ENCODE measurements around the gene MAP3K14. TPM values are rescaled to one million over a fixed set of nuclear protein-coding genes. Genes with fewer than 3 reads are reported as not detected.

MAP3K14 gene
- total RNA-seq, 4 donors from 2014 or later = 9.6 to 14.4 (median 11.9) TPM

DNA sequence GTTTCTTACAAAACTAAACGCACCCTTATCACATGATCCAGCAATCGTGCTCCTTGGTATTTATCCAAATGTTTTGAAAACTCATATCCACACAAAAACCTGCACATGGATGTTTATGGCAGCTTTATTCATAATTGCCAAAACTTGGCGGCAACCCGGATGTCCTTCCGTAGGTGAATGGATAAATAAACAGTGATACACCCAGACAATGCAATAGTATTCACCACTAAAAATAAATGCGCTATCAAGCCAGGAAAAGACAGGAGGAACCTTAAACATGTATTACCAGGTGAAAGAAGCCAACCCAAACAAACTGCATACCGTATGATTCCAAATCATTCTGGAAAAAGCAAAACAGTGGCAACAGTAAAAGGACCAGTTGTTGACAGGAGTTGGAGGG is 64.9 kb downstream of the MAP3K14 start:
- Histone ChIP-seq H3K9me3 (no peaks in the 10 kb centered on the region), H3K27ac (no peak overlapping the region), H3K4me1 (peaks cover 22% of the 10 kb centered on the region), H3K36me3 (no peaks in the 10 kb centered on the region), H3K27me3 (no peaks in the 10 kb centered on the region), H3K4me3 (no peak overlapping the region)
- WGBS = 60% methylated on average over 7 of the region's 7 CpGs
- no peak for DNase-seq (ENCODE audit: low spot score in 2 of 2)
- TF ChIP-seq, protein P1, sequence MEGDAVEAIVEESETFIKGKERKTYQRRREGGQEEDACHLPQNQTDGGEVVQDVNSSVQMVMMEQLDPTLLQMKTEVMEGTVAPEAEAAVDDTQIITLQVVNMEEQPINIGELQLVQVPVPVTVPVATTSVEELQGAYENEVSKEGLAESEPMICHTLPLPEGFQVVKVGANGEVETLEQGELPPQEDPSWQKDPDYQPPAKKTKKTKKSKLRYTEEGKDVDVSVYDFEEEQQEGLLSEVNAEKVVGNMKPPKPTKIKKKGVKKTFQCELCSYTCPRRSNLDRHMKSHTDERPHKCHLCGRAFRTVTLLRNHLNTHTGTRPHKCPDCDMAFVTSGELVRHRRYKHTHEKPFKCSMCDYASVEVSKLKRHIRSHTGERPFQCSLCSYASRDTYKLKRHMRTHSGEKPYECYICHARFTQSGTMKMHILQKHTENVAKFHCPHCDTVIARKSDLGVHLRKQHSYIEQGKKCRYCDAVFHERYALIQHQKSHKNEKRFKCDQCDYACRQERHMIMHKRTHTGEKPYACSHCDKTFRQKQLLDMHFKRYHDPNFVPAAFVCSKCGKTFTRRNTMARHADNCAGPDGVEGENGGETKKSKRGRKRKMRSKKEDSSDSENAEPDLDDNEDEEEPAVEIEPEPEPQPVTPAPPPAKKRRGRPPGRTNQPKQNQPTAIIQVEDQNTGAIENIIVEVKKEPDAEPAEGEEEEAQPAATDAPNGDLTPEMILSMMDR (IDR thresholded peaks at IDR 0.05) = no peak
- TF ChIP-seq POLR2AphosphoS5 (IDR thresholded peaks at IDR 0.05) = no peak
- no peak for TF ChIP-seq POLR2A (IDR thresholded peaks at IDR 0.05)
- no peak for TF ChIP-seq EP300 (IDR thresholded peaks at IDR 0.05)

DNA sequence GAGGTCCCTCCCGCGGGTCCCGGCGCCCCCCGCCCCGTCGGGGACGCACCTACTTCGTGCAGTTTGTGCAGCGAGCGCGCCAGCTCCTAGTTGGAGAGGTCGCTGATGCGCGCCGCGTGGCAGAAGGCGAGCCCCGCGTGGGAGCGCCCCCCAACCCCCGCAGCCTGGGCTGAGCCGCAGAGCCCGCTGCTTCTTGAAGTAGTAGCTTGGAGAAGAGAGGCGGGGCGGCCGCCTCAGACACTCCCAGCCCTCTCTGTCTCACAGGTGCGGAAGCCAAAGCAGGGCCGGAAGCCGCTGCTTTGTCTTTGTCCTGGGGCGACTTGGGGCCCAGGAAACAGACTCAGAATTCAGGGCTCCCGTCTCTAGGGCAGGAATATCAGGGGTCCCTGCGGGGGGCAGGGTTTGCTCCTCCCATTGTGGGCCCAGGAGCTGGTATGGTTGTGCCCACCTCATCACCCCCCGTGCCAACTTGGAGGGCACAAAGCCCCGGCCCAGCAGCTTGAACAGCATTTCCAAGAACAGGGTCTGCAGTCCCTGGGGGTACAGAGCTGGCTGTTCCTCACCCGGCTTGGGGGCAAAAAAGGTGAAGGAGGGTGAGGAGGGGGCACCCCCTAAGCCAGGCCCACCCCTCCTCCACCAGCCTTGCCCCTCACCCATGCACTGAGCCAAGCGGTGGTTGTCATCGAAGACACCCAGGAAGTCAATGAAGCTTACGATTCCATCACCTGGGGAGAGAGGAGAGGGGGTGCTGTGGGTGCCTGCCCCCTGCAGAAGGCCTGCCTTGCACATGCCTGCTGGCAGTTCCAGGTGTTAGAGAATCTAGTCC is 68.5 kb downstream of the MAP3K14 start:
- WGBS = 53% methylated on average over 8 of the region's 39 CpGs
- H3K4me1 ChIP-seq = peaks cover 28% of the 10 kb centered on the region
- no peak for TF ChIP-seq POLR2AphosphoS5 (IDR thresholded peaks at IDR 0.05)
- TF ChIP-seq EP300 (IDR thresholded peaks at IDR 0.05) = no peak
- TF ChIP-seq, protein P1 (IDR thresholded peaks at IDR 0.05) = no peak
- TF ChIP-seq POLR2A (IDR thresholded peaks at IDR 0.05) = no peak
- H3K36me3 ChIP-seq = peaks cover 20% of the 10 kb centered on the region
- peak overlapping the region; percentile 64 for H3K4me3 ChIP-seq
- no peak for DNase-seq (ENCODE audit: low spot score in 2 of 2)
- H3K27me3 ChIP-seq = no peaks in the 10 kb centered on the region
- peak overlapping the region; percentile 81 for H3K27ac ChIP-seq
- H3K9me3 ChIP-seq = no peaks in the 10 kb centered on the region

DNA sequence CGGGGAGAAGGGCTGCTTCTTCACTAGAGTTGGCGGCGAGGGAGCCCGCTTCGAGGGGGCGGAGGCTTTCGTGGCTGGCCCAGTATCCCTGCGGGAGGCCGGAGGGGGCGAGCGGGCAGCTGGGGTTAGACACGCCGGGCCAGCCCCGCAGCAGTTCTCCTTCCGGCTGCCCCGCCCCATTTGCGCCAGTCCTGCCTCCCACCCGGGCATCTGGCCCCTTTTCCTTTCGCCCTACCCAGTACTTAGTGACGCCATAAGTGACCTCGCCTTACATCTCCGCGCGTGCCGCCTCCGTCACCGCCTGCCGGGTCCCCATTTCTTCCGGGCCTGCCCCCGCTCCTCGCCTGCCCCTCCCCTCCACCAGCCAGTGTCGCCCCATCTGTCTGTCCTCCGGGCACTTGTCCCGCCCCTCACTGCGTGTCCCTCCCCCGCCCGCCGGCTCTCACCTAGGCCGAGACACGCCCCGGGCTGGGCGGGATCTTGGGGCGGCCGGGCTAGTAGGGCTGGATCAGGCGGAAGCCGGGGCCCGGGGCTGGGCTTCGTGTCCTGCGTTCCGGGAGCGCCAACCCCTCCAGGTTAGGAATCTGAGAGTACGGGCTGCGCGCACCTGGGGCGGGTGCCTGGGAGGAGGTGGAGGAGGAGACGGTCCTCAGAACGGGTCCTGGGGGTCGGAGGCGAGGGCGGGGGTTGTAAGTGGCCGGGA is 69.2 kb downstream of the MAP3K14 start:
- under 1% methylated on average over 20 of the region's 61 CpGs for WGBS
- peaks cover 28% of the 10 kb centered on the region for H3K4me1 ChIP-seq
- H3K36me3 ChIP-seq = peaks cover 20% of the 10 kb centered on the region
- H3K4me3 ChIP-seq = peak overlapping the region; percentile 64
- no peaks in the 10 kb centered on the region for H3K9me3 ChIP-seq
- no peaks in the 10 kb centered on the region for H3K27me3 ChIP-seq
- TF ChIP-seq, protein P1 (IDR thresholded peaks at IDR 0.05) = no peak
- TF ChIP-seq EP300 (IDR thresholded peaks at IDR 0.05) (no peak), POLR2A (IDR thresholded peaks at IDR 0.05) (no peak), POLR2AphosphoS5 (IDR thresholded peaks at IDR 0.05) (no peak)
- peak overlapping the region; percentile 81 for H3K27ac ChIP-seq
- DNase-seq (ENCODE audit: low spot score in 2 of 2) = peak; percentile 93 to 95

DNA sequence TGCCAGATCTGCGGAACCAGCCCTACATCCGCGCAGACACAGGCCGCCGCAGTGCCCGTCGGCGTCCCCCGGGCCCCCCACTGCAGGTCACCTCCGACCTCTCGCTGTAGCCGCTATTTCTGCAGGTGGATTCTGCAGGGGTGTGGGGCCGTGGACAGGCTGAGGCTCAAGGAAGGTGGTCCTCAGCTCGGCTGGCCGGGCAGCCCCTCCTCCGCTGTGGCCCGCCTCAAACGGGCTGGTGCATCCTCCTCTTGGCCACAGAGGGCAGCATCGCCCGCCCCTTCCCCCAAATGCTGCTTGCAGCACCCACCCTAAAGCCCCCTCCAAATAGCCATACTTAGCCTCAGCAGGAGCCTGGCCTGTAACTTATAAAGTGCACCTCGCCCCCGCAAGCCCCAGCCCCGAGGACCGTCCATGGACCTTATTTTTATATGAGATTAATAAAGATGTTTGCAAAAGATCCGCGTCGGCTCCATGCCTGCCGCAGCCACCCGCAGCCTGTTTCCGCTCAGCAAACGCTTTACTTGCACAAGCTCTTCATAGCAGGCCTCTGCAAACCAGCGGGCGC is 69.9 kb downstream of the MAP3K14 start:
- TF ChIP-seq POLR2A (IDR thresholded peaks at IDR 0.05) = no peak
- TF ChIP-seq, protein P1 (IDR thresholded peaks at IDR 0.05) = peak in 1 of 2 donors; percentile 38
- peak overlapping the region; percentile 64 for H3K4me3 ChIP-seq
- H3K4me1 ChIP-seq = peaks cover 31% of the 10 kb centered on the region
- DNase-seq (ENCODE audit: low spot score in 2 of 2) = no peak
- WGBS = 8% methylated on average over 16 of the region's 33 CpGs
- peaks cover 24% of the 10 kb centered on the region for H3K36me3 ChIP-seq
- no peaks in the 10 kb centered on the region for H3K9me3 ChIP-seq
- H3K27me3 ChIP-seq = no peaks in the 10 kb centered on the region
- peak overlapping the region; percentile 81 for H3K27ac ChIP-seq

DNA sequence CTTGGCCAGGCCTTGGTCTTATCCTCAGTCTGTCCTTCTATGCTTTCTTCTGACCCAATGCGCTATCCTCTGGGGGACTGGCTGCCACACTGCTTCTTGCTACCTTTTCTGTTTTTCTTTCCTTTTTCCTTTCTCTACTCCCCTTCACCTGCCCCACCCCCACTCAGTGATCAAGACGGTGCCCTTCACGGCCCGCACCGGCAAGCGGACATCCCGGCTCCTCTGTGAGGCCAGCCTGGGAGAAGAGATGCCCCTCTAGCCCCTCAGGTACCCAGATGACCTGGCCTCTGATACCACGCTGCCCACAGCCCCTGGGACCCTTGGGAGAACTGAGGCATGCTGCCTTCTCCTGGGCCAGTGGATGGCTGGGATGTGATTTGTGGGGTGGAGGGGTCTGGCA is 70.5 kb downstream of the MAP3K14 start:
- no peak for DNase-seq (ENCODE audit: low spot score in 2 of 2)
- no peak overlapping the region for H3K27ac ChIP-seq
- 82% methylated on average over 8 of the region's 8 CpGs for WGBS
- peaks cover 25% of the 10 kb centered on the region for H3K36me3 ChIP-seq
- no peaks in the 10 kb centered on the region for H3K9me3 ChIP-seq
- H3K4me3 ChIP-seq = peak overlapping the region; percentile 64
- no peaks in the 10 kb centered on the region for H3K27me3 ChIP-seq
- TF ChIP-seq EP300 (IDR thresholded peaks at IDR 0.05) = no peak
- TF ChIP-seq POLR2AphosphoS5 (IDR thresholded peaks at IDR 0.05) = no peak
- TF ChIP-seq, protein P1 (IDR thresholded peaks at IDR 0.05) = no peak
- no peak for TF ChIP-seq POLR2A (IDR thresholded peaks at IDR 0.05)
- H3K4me1 ChIP-seq = peaks cover 37% of the 10 kb centered on the region

All from suprapubic skin (tissue), 4 donors.